Measurements from ENCODE around the gene SNCB. TPM values are rescaled to one million over a fixed set of nuclear protein-coding genes. Genes with fewer than 3 reads are reported as not detected.
A peak's percentile ranks its signal among the peaks of the same experiment; 100 is the strongest.
"Not testable (repeated sequence)": the region's sequence is repeated elsewhere in the genome, so short reads cannot be mapped to it uniquely, and the experiment has no call there.

SNCB gene
- total RNA-seq, 1 experiment from 2014 or later = 6.8 TPM

DNA sequence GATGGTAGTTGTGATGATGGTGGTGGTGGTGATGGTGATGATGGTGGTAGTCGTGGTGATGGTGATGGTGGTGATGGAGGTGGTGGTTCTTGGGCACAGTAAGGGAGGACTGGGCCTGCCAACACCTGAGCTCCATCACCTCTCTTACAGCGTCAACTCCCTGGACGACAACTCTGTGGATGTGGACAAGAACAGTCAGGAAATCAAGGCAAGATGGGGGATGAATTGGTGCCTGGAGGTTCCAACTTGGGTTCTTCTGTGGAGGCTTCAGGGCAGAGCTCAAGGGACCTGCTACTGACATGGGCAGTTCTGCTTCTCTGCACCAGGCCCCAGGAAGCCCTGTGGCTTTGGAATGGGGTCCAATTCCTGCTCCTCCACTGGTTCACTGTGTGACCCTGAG, 37.8 kb downstream of the SNCB start (continued):
- TF ChIP-seq ESRRA (CRISPR knock-in tag; IDR thresholded peaks at IDR 0.05; ENCODE audit: borderline replicate concordance) (no peak), NFE2L1 (CRISPR knock-in tag; IDR thresholded peaks at IDR 0.05) (no peak), ZNF138 (CRISPR knock-in tag; conservative IDR thresholded peaks at IDR 0.05) (no peak)
- TF ChIP-seq, protein P1, sequence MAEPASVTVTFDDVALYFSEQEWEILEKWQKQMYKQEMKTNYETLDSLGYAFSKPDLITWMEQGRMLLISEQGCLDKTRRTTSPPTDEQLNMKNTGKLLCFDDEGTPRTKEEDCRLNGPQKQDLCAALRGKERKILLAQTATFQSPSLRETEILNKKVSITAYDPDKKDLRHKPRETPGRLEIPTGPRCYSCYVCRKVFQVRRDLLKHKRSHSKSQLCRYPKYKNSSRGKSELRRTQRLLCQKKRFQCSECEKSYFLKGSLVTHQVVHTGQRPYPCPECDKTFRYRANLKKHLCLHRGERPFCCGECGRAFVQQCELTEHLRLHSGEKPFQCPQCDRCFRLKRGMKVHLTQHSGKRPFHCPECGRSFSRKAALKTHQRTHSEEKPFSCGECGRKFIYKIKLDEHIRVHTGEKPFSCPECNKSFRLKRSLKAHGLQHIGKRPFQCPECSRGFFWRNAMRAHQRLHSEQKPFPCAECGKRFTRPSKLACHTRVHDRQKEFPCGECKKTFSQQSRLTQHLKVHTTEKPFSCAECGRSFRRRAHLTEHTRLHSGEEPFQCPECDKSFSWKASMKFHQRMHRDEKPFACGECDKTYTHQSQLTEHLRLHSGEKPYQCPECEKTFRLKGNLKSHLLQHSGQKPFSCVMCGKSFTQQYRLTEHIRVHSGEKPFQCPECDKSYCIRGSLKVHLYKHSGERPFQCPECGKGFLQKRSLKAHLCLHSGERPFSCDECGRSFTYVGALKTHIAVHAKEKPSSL (CRISPR knock-in tag; conservative IDR thresholded peaks at IDR 0.05) = no peak

DNA sequence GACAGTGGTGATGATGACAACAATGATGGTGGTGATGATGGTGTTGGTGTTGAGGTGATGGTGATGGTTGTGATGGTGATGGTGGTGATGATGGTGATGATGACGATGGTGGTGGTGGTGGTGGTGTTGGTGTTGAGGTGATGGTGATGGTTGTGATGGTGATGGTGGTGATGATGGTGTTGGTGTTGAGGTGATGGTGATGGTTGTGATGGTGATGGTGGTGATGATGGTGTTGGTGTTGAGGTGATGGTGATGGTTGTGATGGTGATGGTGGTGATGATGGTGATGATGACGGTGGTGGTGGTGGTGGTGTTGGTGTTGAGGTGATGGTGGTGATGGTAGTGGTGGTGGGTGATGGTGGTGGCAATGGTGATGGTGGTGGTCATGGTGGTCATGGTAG, 38.7 kb downstream of the SNCB start:
- DNase-seq (ENCODE audit: low spot score); ATAC-seq; CTCF ChIA-PET; H3K27ac Mint-ChIP-seq; POLR2A ChIA-PET; H3K4me1 Mint-ChIP-seq; H3K36me3 Mint-ChIP-seq; H3K9me3 Mint-ChIP-seq; H3K4me3 Mint-ChIP-seq: not testable (repeated sequence)
- peak; percentile 79; the same call in 1 of the 2 replicates for TF ChIP-seq ZBTB21 (CRISPR knock-in tag; IDR thresholded peaks at IDR 0.05; ENCODE audit: borderline replicate concordance)
- TF ChIP-seq TP53 (CRISPR knock-in tag; IDR thresholded peaks at IDR 0.05) = 0 out of 2 replicates have a peak, but pooled peaks have one; percentile 63
- 0 out of 2 replicates have a peak, but pooled peaks have one; percentile 81 for TF ChIP-seq ZNF138 (CRISPR knock-in tag; conservative IDR thresholded peaks at IDR 0.05)
- peak; percentile 59; the same call in 1 of the 2 replicates for TF ChIP-seq PRRX2 (CRISPR knock-in tag; IDR thresholded peaks at IDR 0.05)
- TF ChIP-seq, protein P2, sequence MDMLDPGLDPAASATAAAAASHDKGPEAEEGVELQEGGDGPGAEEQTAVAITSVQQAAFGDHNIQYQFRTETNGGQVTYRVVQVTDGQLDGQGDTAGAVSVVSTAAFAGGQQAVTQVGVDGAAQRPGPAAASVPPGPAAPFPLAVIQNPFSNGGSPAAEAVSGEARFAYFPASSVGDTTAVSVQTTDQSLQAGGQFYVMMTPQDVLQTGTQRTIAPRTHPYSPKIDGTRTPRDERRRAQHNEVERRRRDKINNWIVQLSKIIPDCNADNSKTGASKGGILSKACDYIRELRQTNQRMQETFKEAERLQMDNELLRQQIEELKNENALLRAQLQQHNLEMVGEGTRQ (CRISPR knock-in tag; IDR thresholded peaks at IDR 0.05) = 0 out of 2 replicates have a peak, but pooled peaks have one; percentile 22
- peak; percentile 82; the same call in 1 of the 2 replicates for TF ChIP-seq CBFB (CRISPR knock-in tag; IDR thresholded peaks at IDR 0.05; ENCODE audit: low read depth)
- peaks cover 39% of the 10 kb centered on the region for H3K27me3 Mint-ChIP-seq (ENCODE audit: low read depth)

DNA sequence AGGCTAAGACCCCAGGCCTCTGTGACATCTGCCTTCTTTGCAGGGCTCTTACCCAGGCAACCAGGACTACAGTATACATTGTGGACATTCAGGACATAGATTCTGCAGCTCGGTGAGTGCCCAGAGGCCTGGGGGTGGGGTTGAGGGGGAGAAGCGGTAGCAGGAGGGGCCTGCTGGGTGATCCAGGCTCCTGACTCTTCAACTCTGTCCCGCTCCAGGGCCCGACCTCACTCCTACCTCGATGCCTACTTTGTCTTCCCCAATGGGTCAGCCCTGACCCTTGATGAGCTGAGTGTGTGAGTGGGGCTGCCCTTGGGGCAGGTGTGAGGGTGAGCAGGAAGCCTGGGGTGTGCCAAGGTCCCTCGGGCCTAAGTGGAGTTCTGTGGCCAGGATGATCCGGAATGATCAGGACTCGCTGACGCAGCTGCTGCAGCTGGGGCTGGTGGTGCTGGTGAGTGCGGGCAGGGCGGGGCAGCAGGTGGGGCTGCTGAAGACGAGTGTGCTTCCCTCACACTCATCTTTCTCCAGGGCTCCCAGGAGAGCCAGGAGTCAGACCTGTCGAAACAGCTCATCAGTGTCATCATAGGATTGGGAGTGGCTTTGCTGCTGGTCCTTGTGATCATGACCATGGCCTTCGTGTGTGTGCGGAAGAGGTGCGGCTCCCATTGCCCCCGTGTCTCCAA, 40.2 kb downstream of the SNCB start:
- H3K36me3 Mint-ChIP-seq = no peaks in the 10 kb centered on the region; the same call in 1 of the 2 replicates
- H3K27ac Mint-ChIP-seq = no peak overlapping the region
- ChIA-PET CTCF (no interaction called here), POLR2A (no interaction called here)
- H3K4me1 Mint-ChIP-seq = no peaks in the 10 kb centered on the region
- peaks cover 29% of the 10 kb centered on the region for H3K27me3 Mint-ChIP-seq (ENCODE audit: low read depth)
- no peak for DNase-seq (ENCODE audit: low spot score)
- H3K9me3 Mint-ChIP-seq = peaks cover 11% of the 10 kb centered on the region
- no peak for ATAC-seq
- H3K4me3 Mint-ChIP-seq = no peak overlapping the region
- TF ChIP-seq, protein P3, sequence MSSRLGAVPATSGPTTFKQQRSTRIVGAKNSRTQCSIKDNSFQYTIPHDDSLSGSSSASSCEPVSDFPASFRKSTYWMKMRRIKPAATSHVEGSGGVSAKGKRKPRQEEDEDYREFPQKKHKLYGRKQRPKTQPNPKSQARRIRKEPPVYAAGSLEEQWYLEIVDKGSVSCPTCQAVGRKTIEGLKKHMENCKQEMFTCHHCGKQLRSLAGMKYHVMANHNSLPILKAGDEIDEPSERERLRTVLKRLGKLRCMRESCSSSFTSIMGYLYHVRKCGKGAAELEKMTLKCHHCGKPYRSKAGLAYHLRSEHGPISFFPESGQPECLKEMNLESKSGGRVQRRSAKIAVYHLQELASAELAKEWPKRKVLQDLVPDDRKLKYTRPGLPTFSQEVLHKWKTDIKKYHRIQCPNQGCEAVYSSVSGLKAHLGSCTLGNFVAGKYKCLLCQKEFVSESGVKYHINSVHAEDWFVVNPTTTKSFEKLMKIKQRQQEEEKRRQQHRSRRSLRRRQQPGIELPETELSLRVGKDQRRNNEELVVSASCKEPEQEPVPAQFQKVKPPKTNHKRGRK (CRISPR knock-in tag; IDR thresholded peaks at IDR 0.05; ENCODE audit: borderline replicate concordance) = no peak
- TF ChIP-seq ZNF317 (CRISPR knock-in tag; IDR thresholded peaks at IDR 0.05; ENCODE audit: borderline replicate concordance, low read depth) (no peak), GABPB1 (CRISPR knock-in tag; IDR thresholded peaks at IDR 0.05) (no peak), RELA (CRISPR knock-in tag; IDR thresholded peaks at IDR 0.05; ENCODE audit: borderline replicate concordance) (no peak)
- TF ChIP-seq, protein P4, sequence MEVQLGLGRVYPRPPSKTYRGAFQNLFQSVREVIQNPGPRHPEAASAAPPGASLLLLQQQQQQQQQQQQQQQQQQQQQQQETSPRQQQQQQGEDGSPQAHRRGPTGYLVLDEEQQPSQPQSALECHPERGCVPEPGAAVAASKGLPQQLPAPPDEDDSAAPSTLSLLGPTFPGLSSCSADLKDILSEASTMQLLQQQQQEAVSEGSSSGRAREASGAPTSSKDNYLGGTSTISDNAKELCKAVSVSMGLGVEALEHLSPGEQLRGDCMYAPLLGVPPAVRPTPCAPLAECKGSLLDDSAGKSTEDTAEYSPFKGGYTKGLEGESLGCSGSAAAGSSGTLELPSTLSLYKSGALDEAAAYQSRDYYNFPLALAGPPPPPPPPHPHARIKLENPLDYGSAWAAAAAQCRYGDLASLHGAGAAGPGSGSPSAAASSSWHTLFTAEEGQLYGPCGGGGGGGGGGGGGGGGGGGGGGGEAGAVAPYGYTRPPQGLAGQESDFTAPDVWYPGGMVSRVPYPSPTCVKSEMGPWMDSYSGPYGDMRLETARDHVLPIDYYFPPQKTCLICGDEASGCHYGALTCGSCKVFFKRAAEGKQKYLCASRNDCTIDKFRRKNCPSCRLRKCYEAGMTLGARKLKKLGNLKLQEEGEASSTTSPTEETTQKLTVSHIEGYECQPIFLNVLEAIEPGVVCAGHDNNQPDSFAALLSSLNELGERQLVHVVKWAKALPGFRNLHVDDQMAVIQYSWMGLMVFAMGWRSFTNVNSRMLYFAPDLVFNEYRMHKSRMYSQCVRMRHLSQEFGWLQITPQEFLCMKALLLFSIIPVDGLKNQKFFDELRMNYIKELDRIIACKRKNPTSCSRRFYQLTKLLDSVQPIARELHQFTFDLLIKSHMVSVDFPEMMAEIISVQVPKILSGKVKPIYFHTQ (CRISPR knock-in tag; IDR thresholded peaks at IDR 0.05) = no peak
- TF ChIP-seq, protein P5, sequence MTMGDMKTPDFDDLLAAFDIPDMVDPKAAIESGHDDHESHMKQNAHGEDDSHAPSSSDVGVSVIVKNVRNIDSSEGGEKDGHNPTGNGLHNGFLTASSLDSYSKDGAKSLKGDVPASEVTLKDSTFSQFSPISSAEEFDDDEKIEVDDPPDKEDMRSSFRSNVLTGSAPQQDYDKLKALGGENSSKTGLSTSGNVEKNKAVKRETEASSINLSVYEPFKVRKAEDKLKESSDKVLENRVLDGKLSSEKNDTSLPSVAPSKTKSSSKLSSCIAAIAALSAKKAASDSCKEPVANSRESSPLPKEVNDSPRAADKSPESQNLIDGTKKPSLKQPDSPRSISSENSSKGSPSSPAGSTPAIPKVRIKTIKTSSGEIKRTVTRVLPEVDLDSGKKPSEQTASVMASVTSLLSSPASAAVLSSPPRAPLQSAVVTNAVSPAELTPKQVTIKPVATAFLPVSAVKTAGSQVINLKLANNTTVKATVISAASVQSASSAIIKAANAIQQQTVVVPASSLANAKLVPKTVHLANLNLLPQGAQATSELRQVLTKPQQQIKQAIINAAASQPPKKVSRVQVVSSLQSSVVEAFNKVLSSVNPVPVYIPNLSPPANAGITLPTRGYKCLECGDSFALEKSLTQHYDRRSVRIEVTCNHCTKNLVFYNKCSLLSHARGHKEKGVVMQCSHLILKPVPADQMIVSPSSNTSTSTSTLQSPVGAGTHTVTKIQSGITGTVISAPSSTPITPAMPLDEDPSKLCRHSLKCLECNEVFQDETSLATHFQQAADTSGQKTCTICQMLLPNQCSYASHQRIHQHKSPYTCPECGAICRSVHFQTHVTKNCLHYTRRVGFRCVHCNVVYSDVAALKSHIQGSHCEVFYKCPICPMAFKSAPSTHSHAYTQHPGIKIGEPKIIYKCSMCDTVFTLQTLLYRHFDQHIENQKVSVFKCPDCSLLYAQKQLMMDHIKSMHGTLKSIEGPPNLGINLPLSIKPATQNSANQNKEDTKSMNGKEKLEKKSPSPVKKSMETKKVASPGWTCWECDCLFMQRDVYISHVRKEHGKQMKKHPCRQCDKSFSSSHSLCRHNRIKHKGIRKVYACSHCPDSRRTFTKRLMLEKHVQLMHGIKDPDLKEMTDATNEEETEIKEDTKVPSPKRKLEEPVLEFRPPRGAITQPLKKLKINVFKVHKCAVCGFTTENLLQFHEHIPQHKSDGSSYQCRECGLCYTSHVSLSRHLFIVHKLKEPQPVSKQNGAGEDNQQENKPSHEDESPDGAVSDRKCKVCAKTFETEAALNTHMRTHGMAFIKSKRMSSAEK (CRISPR knock-in tag; IDR thresholded peaks at IDR 0.05; ENCODE audit: borderline replicate concordance) = no peak
- TF ChIP-seq, protein P6, sequence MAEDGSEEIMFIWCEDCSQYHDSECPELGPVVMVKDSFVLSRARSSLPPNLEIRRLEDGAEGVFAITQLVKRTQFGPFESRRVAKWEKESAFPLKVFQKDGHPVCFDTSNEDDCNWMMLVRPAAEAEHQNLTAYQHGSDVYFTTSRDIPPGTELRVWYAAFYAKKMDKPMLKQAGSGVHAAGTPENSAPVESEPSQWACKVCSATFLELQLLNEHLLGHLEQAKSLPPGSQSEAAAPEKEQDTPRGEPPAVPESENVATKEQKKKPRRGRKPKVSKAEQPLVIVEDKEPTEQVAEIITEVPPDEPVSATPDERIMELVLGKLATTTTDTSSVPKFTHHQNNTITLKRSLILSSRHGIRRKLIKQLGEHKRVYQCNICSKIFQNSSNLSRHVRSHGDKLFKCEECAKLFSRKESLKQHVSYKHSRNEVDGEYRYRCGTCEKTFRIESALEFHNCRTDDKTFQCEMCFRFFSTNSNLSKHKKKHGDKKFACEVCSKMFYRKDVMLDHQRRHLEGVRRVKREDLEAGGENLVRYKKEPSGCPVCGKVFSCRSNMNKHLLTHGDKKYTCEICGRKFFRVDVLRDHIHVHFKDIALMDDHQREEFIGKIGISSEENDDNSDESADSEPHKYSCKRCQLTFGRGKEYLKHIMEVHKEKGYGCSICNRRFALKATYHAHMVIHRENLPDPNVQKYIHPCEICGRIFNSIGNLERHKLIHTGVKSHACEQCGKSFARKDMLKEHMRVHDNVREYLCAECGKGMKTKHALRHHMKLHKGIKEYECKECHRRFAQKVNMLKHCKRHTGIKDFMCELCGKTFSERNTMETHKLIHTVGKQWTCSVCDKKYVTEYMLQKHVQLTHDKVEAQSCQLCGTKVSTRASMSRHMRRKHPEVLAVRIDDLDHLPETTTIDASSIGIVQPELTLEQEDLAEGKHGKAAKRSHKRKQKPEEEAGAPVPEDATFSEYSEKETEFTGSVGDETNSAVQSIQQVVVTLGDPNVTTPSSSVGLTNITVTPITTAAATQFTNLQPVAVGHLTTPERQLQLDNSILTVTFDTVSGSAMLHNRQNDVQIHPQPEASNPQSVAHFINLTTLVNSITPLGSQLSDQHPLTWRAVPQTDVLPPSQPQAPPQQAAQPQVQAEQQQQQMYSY (CRISPR knock-in tag; IDR thresholded peaks at IDR 0.05) = no peak
